Caco-2 (cell line): ENCODE measurements around the gene STK32B. TPM values are rescaled to one million over a fixed set of nuclear protein-coding genes. Genes with fewer than 3 reads are reported as not detected.

Experiments used
- BruUV-seq: library from RNA; stranded (reverse); fragments of 400-500 nt; replicated peaks from 2 replicates; lab custom pipeline; 2021; lab: Mats Ljungman, UMichigan
- CTCF ChIA-PET: fragments of 300-600 bp; sonication (Branson Sonifier 250); formaldehyde crosslinking; loops from one replicate; lab custom pipeline; 2022; ENCODE audit warnings: antibody characterized with exemption; lab: Charles Lee
- POLR2A ChIA-PET: fragments of 300-600 bp; sonication (Branson Sonifier 250); formaldehyde crosslinking; loops from one replicate; lab custom pipeline; 2022; ENCODE audit warnings: antibody characterized with exemption; lab: Charles Lee
- DNase-seq, 2 experiments: peaks; one replicate each; pipeline versions ENCODE4 v3.0.0 to v3.0.0-alpha.2; 2020 to 2022
- H3K27me3 ChIP-seq: replicated peaks from 2 replicates; pipeline ENCODE4 v1.6.0; 2011; ENCODE audit warnings: low read length; ENCODE audit not compliant: control insufficient read depth, insufficient read depth
- H3K36me3 ChIP-seq: 2 replicates; pipeline ENCODE4 v1.5.1; 2011; ENCODE audit warnings: low read length; ENCODE audit not compliant: control insufficient read depth, insufficient read depth
- H3K4me1 ChIP-seq: fragments of 250-450 bp; sonication (Bioruptor Pico); 2 replicates; pipeline ENCODE4 v1.5.1; 2020; ENCODE audit warnings: mild to moderate bottlenecking
- H3K4me3 ChIP-seq: 2 replicates; pipeline ENCODE4 v1.5.1; 2011; ENCODE audit warnings: low read depth, mild to moderate bottlenecking, control low read depth, low read length
- H3K9me3 ChIP-seq: fragments of 250-450 bp; sonication (Bioruptor Pico); 2 replicates; pipeline ENCODE4 v1.5.1; 2020; ENCODE audit warnings: mild to moderate bottlenecking, moderate library complexity
- H3K27ac Mint-ChIP-seq: one replicate; pipeline ENCODE4 v1.8.0; 2022; ENCODE audit warnings: mixed read lengths; ENCODE audit not compliant: unreplicated experiment
- H3K27me3 Mint-ChIP-seq: one replicate; pipeline ENCODE4 v1.8.0; 2022; ENCODE audit warnings: mixed read lengths; ENCODE audit not compliant: insufficient read depth, unreplicated experiment
- H3K36me3 Mint-ChIP-seq: one replicate; pipeline ENCODE4 v1.8.0; 2022; ENCODE audit warnings: mild to moderate bottlenecking, mixed read lengths; ENCODE audit not compliant: insufficient read depth, unreplicated experiment
- H3K4me1 Mint-ChIP-seq: one replicate; pipeline ENCODE4 v1.8.0; 2022; ENCODE audit warnings: low read depth, mixed read lengths; ENCODE audit not compliant: unreplicated experiment
- H3K4me3 Mint-ChIP-seq: one replicate; pipeline ENCODE4 v1.8.0; 2022; ENCODE audit warnings: mild to moderate bottlenecking, moderate library complexity, mixed read lengths; ENCODE audit not compliant: unreplicated experiment
- H3K9me3 Mint-ChIP-seq: one replicate; pipeline ENCODE4 v1.8.0; 2022; ENCODE audit warnings: mixed read lengths; ENCODE audit not compliant: unreplicated experiment
- intact Hi-C: fragments of 100-400 bp; cut with micrococcal nuclease; formaldehyde crosslinking; loops from one replicate; pipeline ENCODE4 v1.10.0; 2022; ENCODE audit not compliant: unreplicated experiment
- total RNA-seq: library from RNA; stranded (reverse); gene quantifications from 2 replicates; pipeline ENCODE4 v1.2.3, GENCODE V29; 2022
- TF ChIP-seq, protein P1 (sequence below), 2 experiments: fragments of 200-600 bp in 1 of 2; IDR thresholded peaks; 1 replicate in 1 of 2; 2 replicates in 1 of 2; pipeline versions ENCODE4 v1.5.1 to v1.8.0; 2011 to 2022; ENCODE audit warnings: antibody characterized with exemption in 1 of 2, control low read depth in 1 of 2, inconsistent platforms in 1 of 2, low read depth in 1 of 2, low read length in 1 of 2, mild to moderate bottlenecking in 1 of 2, moderate library complexity in 1 of 2; ENCODE audit not compliant: insufficient read depth in 1 of 2, severe bottlenecking in 1 of 2, unreplicated experiment in 1 of 2

Gene STK32B
- total RNA-seq, 1 experiment from 2014 or later, result 11.2 TPM

DNA sequence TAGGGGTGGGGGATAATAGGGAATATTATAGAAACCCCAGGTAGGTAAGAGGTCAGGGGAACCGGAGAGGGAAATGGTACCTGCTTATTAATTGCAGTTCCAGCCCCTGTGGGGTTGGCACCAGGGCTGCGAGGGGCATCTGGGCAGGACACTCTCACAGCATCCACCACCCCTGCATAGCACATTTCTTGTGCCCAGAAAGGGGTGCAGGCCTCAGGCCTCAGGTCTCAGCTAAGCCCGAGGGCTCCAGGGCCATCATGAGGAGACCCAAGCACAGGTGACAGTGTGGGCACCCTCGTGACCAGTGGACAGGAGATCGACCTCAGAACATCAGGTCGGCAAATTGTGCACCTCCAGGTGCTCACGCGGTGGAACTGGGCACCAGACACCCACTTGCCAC, 492.4 kb downstream of the STK32B start:
- H3K27ac Mint-ChIP-seq, result no peak overlapping the region
- no peaks in the 10 kb centered on the region for H3K4me1 Mint-ChIP-seq
- ChIA-PET POLR2A (no interaction called here), CTCF (no interaction called here)
- no peaks in the 10 kb centered on the region for H3K4me1 ChIP-seq
- DNase-seq, result no peak
- H3K27me3 Mint-ChIP-seq, result peaks cover 6% of the 10 kb centered on the region
- H3K9me3 ChIP-seq, result no peaks in the 10 kb centered on the region
- H3K36me3 ChIP-seq, result no peaks in the 10 kb centered on the region
- no peaks in the 10 kb centered on the region for H3K9me3 Mint-ChIP-seq
- BruUV-seq, result no TSS peak
- H3K4me3 Mint-ChIP-seq, result no peak overlapping the region
- H3K36me3 Mint-ChIP-seq, result no peaks in the 10 kb centered on the region
- intact Hi-C loops, result no loop called here
- no peak overlapping the region for H3K4me3 ChIP-seq
- TF ChIP-seq, protein P1, sequence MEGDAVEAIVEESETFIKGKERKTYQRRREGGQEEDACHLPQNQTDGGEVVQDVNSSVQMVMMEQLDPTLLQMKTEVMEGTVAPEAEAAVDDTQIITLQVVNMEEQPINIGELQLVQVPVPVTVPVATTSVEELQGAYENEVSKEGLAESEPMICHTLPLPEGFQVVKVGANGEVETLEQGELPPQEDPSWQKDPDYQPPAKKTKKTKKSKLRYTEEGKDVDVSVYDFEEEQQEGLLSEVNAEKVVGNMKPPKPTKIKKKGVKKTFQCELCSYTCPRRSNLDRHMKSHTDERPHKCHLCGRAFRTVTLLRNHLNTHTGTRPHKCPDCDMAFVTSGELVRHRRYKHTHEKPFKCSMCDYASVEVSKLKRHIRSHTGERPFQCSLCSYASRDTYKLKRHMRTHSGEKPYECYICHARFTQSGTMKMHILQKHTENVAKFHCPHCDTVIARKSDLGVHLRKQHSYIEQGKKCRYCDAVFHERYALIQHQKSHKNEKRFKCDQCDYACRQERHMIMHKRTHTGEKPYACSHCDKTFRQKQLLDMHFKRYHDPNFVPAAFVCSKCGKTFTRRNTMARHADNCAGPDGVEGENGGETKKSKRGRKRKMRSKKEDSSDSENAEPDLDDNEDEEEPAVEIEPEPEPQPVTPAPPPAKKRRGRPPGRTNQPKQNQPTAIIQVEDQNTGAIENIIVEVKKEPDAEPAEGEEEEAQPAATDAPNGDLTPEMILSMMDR (IDR thresholded peaks at IDR 0.05; ENCODE audit: insufficient read depth in 1 of 2, low read depth in 1 of 2, low read length in 1 of 2, severe bottlenecking in 1 of 2, unreplicated experiment in 1 of 2), result no peak
- H3K27me3 ChIP-seq, result no peaks in the 10 kb centered on the region

DNA sequence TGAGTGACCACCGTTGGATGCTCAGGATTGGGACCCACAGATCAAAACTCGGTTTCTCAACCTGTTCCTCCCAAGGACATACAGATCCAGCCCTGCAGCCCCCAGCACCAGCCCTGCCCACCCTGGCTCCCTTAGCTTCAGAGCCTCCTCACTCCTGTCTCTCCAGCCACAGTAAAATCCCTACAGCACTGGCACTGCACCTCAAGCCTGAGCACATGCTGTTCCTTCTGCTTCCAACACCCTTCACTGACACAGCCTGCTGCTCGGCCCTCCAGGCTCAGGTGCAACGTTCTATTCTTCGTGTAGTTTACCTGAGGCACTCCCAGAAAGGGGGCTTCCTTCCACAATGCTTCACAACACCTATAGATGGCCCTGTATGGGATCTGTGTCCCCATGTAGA, 493.5 kb downstream of the STK32B start:
- BruUV-seq, result no TSS peak
- no peaks in the 10 kb centered on the region for H3K4me1 ChIP-seq
- Mint-ChIP-seq H3K36me3 (no peaks in the 10 kb centered on the region), H3K27me3 (peaks cover 4% of the 10 kb centered on the region), H3K27ac (no peak overlapping the region), H3K9me3 (peaks cover 4% of the 10 kb centered on the region), H3K4me1 (no peaks in the 10 kb centered on the region), H3K4me3 (no peak overlapping the region)
- ChIA-PET CTCF (no interaction called here), POLR2A (no interaction called here)
- H3K36me3 ChIP-seq, result no peaks in the 10 kb centered on the region
- H3K27me3 ChIP-seq, result no peaks in the 10 kb centered on the region
- TF ChIP-seq, protein P1 (IDR thresholded peaks at IDR 0.05; ENCODE audit: insufficient read depth in 1 of 2, low read depth in 1 of 2, low read length in 1 of 2, severe bottlenecking in 1 of 2, unreplicated experiment in 1 of 2), result no peak
- intact Hi-C loops, result no loop called here
- H3K9me3 ChIP-seq, result no peaks in the 10 kb centered on the region
- no peak for DNase-seq
- no peak overlapping the region for H3K4me3 ChIP-seq

DNA sequence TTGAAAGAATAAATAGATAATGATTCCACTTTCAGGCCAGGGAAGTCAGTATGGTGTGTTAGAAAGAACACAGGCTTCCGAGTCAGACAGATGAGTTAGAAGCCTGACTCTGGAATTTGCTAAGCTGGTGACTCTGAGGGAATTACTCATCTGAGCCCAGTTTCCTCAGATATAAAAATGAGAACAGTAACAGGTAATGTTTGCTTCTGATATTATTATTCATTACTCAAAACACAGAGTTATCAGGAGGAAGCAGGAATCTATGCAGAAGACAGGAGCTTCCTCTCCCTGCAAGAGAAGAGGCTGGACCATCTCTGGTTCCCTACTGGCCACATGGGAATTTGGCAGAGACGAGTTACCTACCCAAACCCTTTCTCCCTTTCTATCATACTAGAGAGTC, 494.0 kb downstream of the STK32B start:
- peaks cover 9% of the 10 kb centered on the region for H3K9me3 Mint-ChIP-seq
- H3K36me3 ChIP-seq, result no peaks in the 10 kb centered on the region
- BruUV-seq, result no TSS peak
- no peak overlapping the region for H3K4me3 Mint-ChIP-seq
- H3K4me1 Mint-ChIP-seq, result no peaks in the 10 kb centered on the region
- H3K27me3 Mint-ChIP-seq, result peaks cover 3% of the 10 kb centered on the region
- TF ChIP-seq, protein P1 (IDR thresholded peaks at IDR 0.05; ENCODE audit: insufficient read depth in 1 of 2, low read depth in 1 of 2, low read length in 1 of 2, severe bottlenecking in 1 of 2, unreplicated experiment in 1 of 2), result no peak
- no peaks in the 10 kb centered on the region for H3K4me1 ChIP-seq
- H3K9me3 ChIP-seq, result no peaks in the 10 kb centered on the region
- H3K27ac Mint-ChIP-seq, result no peak overlapping the region
- no peaks in the 10 kb centered on the region for H3K36me3 Mint-ChIP-seq
- H3K27me3 ChIP-seq, result no peaks in the 10 kb centered on the region
- H3K4me3 ChIP-seq, result no peak overlapping the region
- DNase-seq, result no peak
- POLR2A ChIA-PET, result no interaction called here
- intact Hi-C loops, result no loop called here
- CTCF ChIA-PET, result no interaction called here
